GM12801 (cell line): ENCODE measurements around the gene BAIAP3.

Experiments
- TF ChIP-seq, protein P1 (sequence below): IDR thresholded peaks from one replicate; pipeline ENCODE4 v1.5.1; 2011; ENCODE audit warnings: control low read depth; ENCODE audit not compliant: insufficient read length; ENCODE audit errors: extremely low read depth

BAIAP3 gene

DNA sequence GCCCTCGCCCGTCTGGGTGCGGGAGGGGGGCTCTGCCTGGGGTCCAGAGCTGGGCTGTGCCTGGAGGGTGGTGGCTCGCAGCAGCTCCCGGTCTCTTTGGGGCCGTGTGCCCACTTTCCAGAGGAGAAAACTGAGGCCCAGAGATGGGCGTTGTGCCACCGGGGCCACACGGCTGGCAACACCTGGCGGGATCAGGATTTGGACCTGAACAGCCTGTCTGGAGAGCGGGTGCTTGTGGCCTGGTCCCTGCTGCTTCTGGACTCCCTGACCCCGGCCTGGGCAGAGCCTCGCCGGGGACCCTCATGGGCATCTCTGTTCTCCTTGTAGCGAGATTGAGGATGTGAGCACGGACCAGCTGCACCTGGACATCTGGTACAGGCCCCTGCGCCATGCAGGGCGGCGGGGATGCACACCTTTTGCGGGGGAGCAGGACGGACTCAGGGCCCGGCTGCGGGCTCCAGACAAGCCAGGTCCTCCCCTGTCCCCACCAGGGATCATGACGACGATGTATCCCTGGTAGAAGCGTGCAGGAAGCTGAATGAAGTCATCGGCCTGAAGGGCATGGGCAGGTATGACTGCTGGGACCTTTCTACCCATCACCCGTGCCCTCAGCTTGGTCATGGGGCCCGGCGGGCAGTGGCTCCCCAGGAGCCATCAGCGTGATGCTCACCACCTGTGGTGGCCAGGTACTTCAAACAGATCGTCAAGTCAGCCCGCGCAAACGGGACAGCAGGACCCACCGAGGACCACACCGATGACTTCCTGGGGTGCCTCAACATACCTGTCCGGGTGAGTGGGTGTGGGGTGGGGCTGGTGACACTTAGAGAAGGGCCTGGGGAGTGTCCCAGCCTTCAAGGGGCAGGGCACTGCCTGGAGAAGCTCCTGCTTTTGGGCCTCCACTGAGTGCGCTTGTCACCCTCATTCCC, 8.3 kb downstream of the BAIAP3 start:
- TF ChIP-seq, protein P1, sequence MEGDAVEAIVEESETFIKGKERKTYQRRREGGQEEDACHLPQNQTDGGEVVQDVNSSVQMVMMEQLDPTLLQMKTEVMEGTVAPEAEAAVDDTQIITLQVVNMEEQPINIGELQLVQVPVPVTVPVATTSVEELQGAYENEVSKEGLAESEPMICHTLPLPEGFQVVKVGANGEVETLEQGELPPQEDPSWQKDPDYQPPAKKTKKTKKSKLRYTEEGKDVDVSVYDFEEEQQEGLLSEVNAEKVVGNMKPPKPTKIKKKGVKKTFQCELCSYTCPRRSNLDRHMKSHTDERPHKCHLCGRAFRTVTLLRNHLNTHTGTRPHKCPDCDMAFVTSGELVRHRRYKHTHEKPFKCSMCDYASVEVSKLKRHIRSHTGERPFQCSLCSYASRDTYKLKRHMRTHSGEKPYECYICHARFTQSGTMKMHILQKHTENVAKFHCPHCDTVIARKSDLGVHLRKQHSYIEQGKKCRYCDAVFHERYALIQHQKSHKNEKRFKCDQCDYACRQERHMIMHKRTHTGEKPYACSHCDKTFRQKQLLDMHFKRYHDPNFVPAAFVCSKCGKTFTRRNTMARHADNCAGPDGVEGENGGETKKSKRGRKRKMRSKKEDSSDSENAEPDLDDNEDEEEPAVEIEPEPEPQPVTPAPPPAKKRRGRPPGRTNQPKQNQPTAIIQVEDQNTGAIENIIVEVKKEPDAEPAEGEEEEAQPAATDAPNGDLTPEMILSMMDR = no peak

GRCh38 chr16:1342526-1343427, 9.3 kb downstream of the BAIAP3 start:
- TF ChIP-seq, protein P1 = no peak

DNA sequence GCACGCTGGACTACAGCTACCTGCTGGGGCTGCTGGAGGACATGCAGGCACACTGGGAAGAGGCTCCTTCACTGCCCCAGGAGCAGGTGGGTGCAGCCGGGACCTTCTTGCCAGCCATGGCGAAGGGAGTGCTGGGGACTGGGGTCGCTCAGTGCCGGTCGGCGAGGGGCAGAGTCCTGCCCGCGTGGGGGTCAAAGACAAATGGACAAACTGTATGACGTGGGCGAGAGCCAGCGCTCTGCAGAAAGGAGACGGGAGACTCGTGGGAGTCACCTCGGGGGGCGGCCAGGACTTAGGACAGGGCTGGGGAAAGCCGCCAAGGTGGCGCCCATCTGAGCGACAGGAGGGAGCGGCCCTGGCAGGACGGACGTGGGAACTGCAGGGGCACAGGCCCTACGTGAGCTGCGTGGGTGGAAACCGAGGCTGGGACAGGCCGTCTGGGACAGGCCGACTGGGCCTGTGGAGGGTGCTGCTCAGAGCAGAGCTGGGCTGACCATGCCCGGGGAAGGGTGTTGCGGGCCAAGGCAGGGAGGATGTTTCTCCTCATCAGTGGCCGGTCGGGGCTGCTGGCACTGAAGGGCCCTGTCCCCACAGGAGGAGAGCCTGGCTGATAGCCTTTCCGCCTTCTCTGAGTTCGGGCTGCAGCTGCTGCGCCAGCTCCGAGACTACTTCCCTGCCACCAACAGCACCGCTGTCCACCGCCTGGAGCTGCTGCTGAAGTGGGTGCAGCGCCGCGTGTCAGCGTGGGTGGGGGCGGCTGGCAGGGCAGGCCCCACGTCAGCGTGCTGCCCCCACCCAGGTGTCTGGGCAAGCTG, 10.2 kb downstream of the BAIAP3 start:
- TF ChIP-seq, protein P1 = no peak

DNA sequence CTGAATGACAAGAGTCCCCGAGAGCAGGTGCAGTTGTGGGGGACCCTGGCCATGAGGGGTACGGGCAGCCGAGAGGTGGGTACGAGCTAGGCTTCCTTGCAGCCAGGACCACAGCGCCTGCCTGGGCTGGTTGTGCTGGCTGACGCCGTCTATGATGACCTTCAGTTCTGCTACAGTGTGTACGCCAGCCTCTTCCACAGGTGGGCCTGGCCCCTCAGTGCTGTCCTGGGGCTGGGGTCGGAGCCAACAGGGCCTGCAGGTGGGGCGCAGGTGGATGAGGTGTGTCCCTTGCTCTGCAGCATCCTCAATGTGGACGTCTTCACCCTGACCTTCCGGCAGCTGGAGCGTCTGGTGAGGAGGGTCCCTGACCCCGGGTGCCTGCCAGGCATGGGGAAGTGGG, 11.1 kb downstream of the BAIAP3 start:
- TF ChIP-seq, protein P1 = no peak

DNA sequence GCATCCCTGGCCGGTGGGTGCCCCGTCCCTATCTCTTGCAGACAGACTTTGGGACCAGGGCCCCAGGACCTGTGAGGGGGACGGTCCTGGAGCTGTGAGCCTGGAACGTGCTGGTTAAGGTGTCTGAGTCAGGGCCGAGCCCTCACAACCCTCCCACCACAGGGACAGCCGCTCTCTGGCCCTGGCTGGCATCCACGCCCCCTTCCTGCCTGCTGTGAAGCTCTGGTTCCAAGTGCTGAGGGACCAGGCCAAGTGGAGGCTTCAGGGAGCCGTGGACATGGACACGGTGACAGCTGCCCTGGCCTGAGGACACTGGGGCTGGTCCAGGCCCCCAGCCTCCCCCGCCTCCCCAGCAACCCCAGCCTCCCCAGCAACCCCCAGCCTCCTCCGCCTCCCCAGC, 11.6 kb downstream of the BAIAP3 start:
- TF ChIP-seq, protein P1 = no peak

DNA sequence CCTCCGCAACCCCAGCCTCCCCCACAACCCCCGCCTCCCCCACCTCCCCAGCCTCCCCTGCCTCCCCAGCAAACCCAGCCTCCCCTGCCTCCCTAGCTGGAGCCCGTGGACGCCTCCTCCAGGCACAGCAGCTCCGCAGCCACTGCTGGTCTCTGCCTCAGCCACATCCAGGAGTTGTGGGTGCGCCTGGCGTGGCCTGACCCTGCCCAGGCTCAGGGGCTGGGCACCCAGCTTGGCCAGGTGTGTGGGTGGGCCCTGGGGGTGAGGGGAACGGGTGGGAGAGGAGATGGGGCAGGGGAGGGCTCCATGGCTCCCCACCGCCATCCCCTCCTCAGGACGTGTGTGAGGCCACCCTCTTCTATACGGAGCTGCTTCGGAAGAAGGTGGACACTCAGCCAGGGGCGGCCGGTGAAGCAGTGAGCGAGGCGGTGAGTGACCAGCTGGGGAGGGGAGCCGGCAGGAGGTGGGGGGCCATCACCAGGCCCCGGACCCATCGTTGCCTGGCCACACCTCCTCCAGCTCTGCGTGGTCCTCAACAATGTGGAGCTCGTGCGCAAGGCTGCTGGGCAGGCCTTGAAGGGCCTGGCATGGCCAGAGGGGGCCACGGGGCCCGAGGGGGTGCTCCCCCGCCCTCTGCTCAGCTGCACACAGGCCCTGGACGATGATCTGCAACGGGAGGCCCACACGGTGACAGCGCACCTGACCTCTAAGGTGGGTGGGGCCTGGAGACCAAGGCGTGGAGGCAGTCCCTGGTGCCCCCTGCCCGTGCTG, 12.4 kb downstream of the BAIAP3 start:
- TF ChIP-seq, protein P1 = no peak
